ENCODE data around the gene MSL3B.

The MSL3B gene

GRCh38 chr2:233853353-233853752, 14.8 kb downstream of the MSL3B start:
- DNase-seq (ENCODE audit: low read depth in 2 of 2) = no peak

- DNase-seq (ENCODE audit: low read depth in 2 of 2) = no peak
These were observed 16.1 kb downstream of the MSL3B start for GRCh38 chr2:233852056-233852455.

DNA sequence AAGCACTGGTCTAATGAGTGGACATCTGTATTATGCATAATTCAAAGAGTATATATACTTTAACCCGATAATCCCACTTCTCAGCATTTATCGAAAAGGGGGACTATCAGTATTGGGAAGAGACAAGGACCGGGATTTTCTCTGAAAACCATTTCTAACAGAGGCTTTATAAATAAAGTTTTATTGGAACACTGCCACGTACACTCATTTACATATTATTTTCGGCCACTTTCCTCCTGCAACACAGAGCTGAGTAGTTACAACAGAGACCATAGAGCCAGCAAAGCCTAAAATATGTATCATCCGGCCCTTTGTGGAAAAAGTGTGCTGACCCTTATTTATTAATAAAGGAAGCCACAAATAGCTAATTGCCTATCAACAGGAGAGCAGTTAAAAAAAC, 17.0 kb downstream of the MSL3B start:
- DNase-seq (ENCODE audit: low read depth in 2 of 2) = no peak

GRCh38 chr2:233850745-233851144, 17.4 kb downstream of the MSL3B start:
- DNase-seq (ENCODE audit: low read depth in 2 of 2) = no peak

DNA sequence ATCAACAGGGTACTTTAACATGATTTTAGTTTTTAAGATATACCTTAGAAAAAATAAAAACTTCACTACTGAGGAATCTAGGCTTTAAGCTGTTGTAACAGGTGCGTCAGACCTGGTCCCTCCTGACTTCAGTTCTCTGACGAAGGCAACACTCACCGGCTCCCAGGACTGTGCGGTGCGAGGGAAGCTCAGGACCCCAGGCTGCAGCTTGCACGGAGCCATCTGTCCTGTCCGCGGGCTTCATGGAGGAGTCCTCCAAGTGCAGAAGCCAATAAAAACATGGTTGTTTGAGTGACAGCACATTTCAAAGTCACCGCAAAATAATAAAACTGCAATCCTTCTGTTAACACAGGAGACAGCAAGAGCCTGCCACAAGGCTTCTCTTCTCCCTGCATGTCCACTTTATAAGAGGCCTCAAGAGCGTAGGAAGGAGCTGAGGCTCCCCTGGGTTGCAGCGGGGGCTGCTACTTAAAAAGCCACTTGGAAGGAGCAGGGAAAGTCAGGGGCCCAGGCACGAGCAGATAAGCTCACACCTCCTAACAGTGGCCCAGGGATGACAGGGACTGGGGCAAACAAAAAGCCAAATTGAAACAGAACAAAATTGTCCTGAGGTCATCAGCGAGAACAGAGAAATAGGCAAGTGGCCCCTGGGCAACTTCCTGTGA, 18.4 kb downstream of the MSL3B start:
- DNase-seq (ENCODE audit: low read depth in 2 of 2) = no peak

- no peak for DNase-seq (ENCODE audit: low read depth in 2 of 2)
These were observed 19.9 kb downstream of the MSL3B start for GRCh38 chr2:233848276-233848675.

DNA sequence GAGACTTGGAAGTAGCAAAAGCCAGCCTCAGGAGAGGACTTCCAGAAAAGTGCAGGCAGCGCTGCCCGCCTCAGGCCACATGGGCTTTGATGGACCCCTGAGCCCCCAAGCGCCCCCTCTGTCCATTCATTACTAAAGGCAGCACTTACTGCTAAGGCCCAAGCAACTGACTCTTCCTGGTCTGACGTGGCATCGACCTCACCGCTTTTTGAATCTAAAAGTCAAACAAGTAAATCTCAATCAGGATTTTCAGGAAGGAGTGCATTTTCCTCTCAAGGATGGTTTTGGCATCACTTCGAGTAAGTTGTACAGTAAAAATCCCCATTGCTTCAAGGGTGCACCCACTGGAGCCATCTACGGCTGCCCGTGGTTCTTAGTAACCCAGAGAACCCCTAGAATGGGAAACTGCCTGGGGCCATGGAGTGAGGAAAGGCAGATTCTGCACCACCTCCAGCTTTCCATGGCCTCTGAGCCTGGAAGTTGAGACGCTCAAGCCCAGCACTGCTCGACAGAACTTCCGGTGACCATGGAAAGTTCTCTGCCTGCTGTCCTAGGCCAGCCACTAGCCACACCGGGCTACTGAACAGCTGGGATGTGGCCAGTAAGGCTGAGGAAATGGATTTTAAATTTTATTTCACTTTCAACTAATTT, 20.8 kb downstream of the MSL3B start:
- DNase-seq (ENCODE audit: low read depth in 2 of 2) = no peak

- DNase-seq (ENCODE audit: low read depth in 2 of 2) = no peak
These were observed 21.6 kb downstream of the MSL3B start for GRCh38 chr2:233846387-233847247.

GRCh38 chr2:233845301-233846060, 22.7 kb downstream of the MSL3B start:
- no peak for DNase-seq (ENCODE audit: low read depth in 2 of 2)

- DNase-seq (ENCODE audit: low read depth in 2 of 2) = no peak
These were observed 23.4 kb downstream of the MSL3B start for GRCh38 chr2:233844836-233845235.

DNA sequence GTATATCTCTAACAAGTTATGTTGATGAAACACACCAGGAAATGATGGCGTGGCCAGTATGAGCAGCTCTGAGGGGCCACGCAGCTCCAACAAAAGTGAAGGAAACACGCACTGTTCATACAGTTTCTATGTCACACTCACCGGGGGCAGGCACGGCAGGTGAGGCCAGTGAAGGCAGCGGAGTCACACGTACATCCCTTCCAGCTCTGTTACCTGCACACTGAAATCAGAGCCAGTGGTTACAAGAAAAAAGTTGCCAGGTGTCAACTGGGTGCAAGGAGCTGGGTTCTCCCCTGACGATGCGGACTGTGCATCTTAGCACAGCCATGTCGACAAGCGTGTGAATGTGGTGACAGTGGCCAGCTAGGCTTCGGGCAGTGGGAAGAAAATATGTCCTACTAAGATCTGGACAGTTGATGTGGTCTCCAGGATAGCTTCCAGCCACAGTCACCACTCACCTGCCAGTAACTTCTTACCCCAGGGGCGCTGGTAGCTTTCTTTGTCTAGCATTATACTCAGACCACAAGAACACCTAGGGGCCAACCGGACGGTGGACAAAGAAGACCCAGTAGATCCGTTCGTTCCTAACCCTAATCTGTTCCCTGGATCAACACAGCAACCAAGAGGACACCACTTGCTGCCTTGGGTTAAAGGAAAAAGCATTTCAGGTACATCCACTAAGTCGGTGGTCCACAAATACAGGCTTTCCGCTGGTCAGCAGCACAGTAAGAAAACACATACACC, 23.9 kb downstream of the MSL3B start:
- no peak for DNase-seq (ENCODE audit: low read depth in 2 of 2)

GRCh38 chr2:233841183-233841582, 27.0 kb downstream of the MSL3B start:
- no peak for DNase-seq (ENCODE audit: low read depth in 2 of 2)

- DNase-seq (ENCODE audit: low read depth in 2 of 2) = no peak
These were observed 27.7 kb downstream of the MSL3B start for GRCh38 chr2:233840520-233840919.

- DNase-seq (ENCODE audit: low read depth in 2 of 2) = no peak
These were observed 28.8 kb downstream of the MSL3B start for GRCh38 chr2:233839447-233839820.

- no peak for DNase-seq (ENCODE audit: low read depth in 2 of 2)
These were observed 29.3 kb downstream of the MSL3B start for GRCh38 chr2:233838726-233839446.

DNA sequence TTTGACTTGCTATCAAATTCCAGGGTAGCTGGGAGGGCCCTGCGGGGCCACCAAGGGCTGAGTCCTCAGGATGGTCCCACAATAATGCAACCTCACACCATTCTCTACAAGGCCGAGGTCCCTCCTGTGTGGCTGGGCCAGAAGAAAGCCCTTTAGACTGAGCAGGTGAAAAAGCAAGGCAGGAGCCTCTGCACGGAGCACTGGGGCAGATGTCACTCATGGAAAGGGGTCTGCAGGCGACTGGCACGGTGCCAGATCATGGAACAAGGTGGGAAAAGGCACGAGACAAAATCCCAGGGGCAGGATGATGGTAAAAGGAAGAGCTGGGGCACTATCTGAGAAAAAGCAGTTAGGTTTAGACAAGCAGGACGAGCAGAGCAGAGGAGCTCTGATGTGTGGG, 29.9 kb downstream of the MSL3B start:
- no peak for DNase-seq (ENCODE audit: low read depth in 2 of 2)

GRCh38 chr2:233837694-233838229, 30.4 kb downstream of the MSL3B start:
- no peak for DNase-seq (ENCODE audit: low read depth in 2 of 2)

GRCh38 chr2:233836359-233836758, 31.8 kb downstream of the MSL3B start:
- DNase-seq (ENCODE audit: low read depth in 2 of 2) = no peak

- no peak for DNase-seq (ENCODE audit: low read depth in 2 of 2)
These were observed 32.7 kb downstream of the MSL3B start for GRCh38 chr2:233835230-233836186.
